HEK293T (cell line): ENCODE results near the gene DRD2.

Experiments used
- SP1 ChIP-seq: fragments of 450-650 bp; IDR thresholded peaks from 2 replicates; pipeline ENCODE4 v1.6.1; 2017
- TARDBP ChIP-seq: fragments of 450-650 bp; IDR thresholded peaks from 2 replicates; pipeline ENCODE4 v1.6.1; 2016

DNA sequence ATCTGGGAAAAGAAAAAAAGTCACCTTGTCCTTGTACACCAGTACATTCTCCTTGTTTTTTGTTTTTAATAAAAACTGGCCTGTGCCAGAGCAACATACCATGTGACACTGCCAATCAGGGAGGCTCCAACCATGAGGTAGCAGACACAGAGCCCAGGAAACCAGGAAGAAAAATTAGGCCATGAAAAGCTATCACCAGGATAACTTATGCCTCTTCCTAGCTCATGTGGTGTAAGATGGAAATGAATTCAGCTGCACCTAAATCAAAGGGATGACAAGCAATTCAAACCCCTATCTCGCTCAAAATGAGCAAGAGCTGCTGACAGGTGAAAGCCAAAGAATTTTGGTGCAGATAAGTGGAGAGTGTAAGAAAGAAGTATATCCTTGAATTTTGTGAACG, 7.7 kb downstream of the DRD2 start:
- TF ChIP-seq TARDBP = no peak
- no peak for TF ChIP-seq SP1
